ENCODE data around the gene MATCAP1. TPM values are rescaled to one million over a fixed set of nuclear protein-coding genes. Genes with fewer than 3 reads are reported as not detected.

The MATCAP1 gene
- total and polyA plus RNA-seq, 8 donors: 4.8 to 55.6 (median 14.7) TPM

GRCh38 chr16:67149276-67150046 is 34.3 kb downstream of the MATCAP1 start:
- FAIRE-seq (no peak), DNase-seq (peak in 1 of 6 donors; percentile 70), ATAC-seq (no peak)
- no peaks in the 10 kb centered on the region for H3K27me3 ChIP-seq
- intact Hi-C loops (cut with DNase I): loop anchor here in 2 of 3 donors (5.0 to 10.0 kb wide), 3 partner anchors 172 to 255 kb away; no protein-coding TSS in a partner anchor
- no peaks in the 10 kb centered on the region for H3K9me3 ChIP-seq
- H3K4me1 ChIP-seq: no peaks in the 10 kb centered on the region
- no peak overlapping the region for H3K4me3 ChIP-seq
- WGBS, 2 donors: 57 to 58% methylated on average over 76 to 77 of the region's 77 CpGs
- peaks cover 0 to 6% (median 4%) of the 10 kb centered on the region in 3 donors for H3K36me3 ChIP-seq
- no peak overlapping the region for H3K27ac ChIP-seq
- TF ChIP-seq, protein P1, sequence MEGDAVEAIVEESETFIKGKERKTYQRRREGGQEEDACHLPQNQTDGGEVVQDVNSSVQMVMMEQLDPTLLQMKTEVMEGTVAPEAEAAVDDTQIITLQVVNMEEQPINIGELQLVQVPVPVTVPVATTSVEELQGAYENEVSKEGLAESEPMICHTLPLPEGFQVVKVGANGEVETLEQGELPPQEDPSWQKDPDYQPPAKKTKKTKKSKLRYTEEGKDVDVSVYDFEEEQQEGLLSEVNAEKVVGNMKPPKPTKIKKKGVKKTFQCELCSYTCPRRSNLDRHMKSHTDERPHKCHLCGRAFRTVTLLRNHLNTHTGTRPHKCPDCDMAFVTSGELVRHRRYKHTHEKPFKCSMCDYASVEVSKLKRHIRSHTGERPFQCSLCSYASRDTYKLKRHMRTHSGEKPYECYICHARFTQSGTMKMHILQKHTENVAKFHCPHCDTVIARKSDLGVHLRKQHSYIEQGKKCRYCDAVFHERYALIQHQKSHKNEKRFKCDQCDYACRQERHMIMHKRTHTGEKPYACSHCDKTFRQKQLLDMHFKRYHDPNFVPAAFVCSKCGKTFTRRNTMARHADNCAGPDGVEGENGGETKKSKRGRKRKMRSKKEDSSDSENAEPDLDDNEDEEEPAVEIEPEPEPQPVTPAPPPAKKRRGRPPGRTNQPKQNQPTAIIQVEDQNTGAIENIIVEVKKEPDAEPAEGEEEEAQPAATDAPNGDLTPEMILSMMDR (IDR thresholded peaks at IDR 0.05): no peak

DNA sequence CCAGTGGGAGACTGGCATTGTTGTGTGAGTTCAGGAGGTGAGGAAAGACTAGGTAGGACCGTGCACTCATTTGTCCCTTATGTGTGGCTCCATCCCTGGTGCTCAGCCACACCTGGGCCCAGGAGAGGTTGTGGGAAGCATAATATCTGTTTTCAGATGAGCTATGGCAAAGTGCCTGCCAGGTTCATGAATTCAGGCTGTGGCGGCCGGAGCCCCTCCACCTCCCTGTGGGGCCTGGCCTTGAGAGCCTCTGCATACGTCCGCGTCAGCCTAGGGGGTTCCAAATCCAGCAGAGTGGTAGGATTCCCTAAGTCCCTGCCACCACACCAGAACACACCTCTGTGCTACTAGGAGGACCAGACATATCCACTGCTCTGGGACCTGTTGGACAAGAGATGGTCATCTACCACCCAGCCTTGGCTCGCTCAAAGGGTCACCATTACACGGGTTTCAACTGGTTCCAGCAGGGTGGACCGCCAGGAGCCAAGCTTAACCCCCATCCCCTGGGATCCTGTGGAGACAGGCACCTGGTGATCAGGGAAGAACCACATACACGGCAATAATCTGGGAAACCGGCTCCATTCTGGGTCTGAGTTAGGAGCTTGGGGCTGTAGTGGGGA is 35.0 kb downstream of the MATCAP1 start:
- TF ChIP-seq, protein P1 (IDR thresholded peaks at IDR 0.05): no peak
- Histone ChIP-seq H3K4me3 (no peak overlapping the region), H3K27me3 (no peaks in the 10 kb centered on the region), H3K9me3 (no peaks in the 10 kb centered on the region), H3K4me1 (no peaks in the 10 kb centered on the region), H3K27ac (no peak overlapping the region), H3K36me3 (peaks cover 0 to 10% (median 10%) of the 10 kb centered on the region in 3 donors)
- intact Hi-C loops (cut with DNase I): loop anchor here in 1 of 3 donors (10.0 kb wide), 1 partner anchor 254 kb away; no protein-coding TSS in a partner anchor
- FAIRE-seq: no peak
- 89 to 90% methylated on average over 11 of the region's 11 CpGs for WGBS, 2 donors
- ATAC-seq: no peak
- no peak for DNase-seq

DNA sequence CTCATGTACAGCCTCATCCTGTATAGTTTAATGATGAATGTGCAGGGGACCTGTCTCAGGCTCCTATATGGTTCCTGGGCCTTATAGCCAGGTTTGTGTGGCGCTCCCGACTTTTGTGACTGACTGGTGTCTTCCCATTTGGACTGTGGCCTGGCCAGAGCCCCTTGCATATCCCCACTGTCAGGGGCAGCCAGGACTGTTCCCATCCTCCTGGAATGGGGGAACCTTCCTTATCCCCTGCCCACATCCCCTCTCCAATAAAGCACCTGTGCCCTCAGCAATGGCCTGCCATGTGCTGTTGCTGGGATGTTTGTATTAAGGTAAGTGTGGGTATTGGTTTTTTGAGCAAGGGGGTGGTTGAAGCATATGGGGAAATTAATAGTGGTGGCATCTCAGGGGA is 35.5 kb downstream of the MATCAP1 start:
- H3K27ac ChIP-seq: no peak overlapping the region
- H3K4me3 ChIP-seq: no peak overlapping the region
- TF ChIP-seq, protein P1 (IDR thresholded peaks at IDR 0.05): no peak
- H3K9me3 ChIP-seq: no peaks in the 10 kb centered on the region
- ATAC-seq: no peak
- FAIRE-seq: no peak
- no peak for DNase-seq
- peaks cover 2 to 12% (median 10%) of the 10 kb centered on the region in 3 donors for H3K36me3 ChIP-seq
- 87 to 95% methylated on average over 2 of the region's 2 CpGs for WGBS, 2 donors
- intact Hi-C loops (cut with DNase I): loop anchor here in 1 of 3 donors (10.0 kb wide), 1 partner anchor 253 kb away; no protein-coding TSS in a partner anchor
- no peaks in the 10 kb centered on the region for H3K4me1 ChIP-seq
- H3K27me3 ChIP-seq: no peaks in the 10 kb centered on the region

- no peaks in the 10 kb centered on the region for H3K27me3 ChIP-seq
Observed at GRCh38 chr16:67147437-67148140, 36.2 kb downstream of the MATCAP1 start.

More at GRCh38 chr16:67147437-67148140, 36.2 kb downstream of the MATCAP1 start:
- peaks cover 2 to 14% (median 10%) of the 10 kb centered on the region in 3 donors for H3K36me3 ChIP-seq
- DNase-seq (no peak), ATAC-seq (no peak), FAIRE-seq (no peak)
- H3K27ac ChIP-seq: no peak overlapping the region
- H3K4me1 ChIP-seq: no peaks in the 10 kb centered on the region
- intact Hi-C loops (cut with DNase I): loop anchor here in 1 of 3 donors (10.0 kb wide), 1 partner anchor 253 kb away; no protein-coding TSS in a partner anchor
- TF ChIP-seq, protein P1 (IDR thresholded peaks at IDR 0.05): no peak
- WGBS, 2 donors: 96 to 98% methylated on average over 4 of the region's 4 CpGs
- no peak overlapping the region for H3K4me3 ChIP-seq
- H3K9me3 ChIP-seq: no peaks in the 10 kb centered on the region
